A673 (cell line): ENCODE results near the gene NDUFB11. TPM values are rescaled to one million over a fixed set of nuclear protein-coding genes. Genes with fewer than 3 reads are reported as not detected.
A peak's percentile ranks its signal among the peaks of the same experiment; 100 is the strongest.

ENCODE experiments used
- BruUV-seq: library from RNA; stranded (reverse); fragments of 400-500 nt; replicated peaks from 2 replicates; lab custom pipeline; 2021; lab: Mats Ljungman, UMichigan
- CTCF ChIA-PET: fragments of 300-600 bp; sonication (Branson Sonifier 250); formaldehyde crosslinking; loops from one replicate; lab custom pipeline; 2022; ENCODE audit warnings: antibody characterized with exemption; lab: Charles Lee
- POLR2A ChIA-PET: fragments of 300-600 bp; sonication (Branson Sonifier 250); formaldehyde crosslinking; loops from one replicate; lab custom pipeline; 2022; ENCODE audit warnings: antibody characterized with exemption; ENCODE audit not compliant: low non-redundant PET; lab: Charles Lee
- DNase-seq: peaks from one replicate; pipeline ENCODE4 v3.0.0-alpha.2; 2015; ENCODE audit warnings: low spot score
- H3K27ac ChIP-seq: fragments of 200-600 bp; sonication (generic); 2 replicates; pipeline ENCODE4 v1.5.1; 2016; ENCODE audit warnings: mixed run types, low read depth, mild to moderate bottlenecking, mixed read lengths, antibody characterized with exemption, low read length; ENCODE audit not compliant: poor library complexity, severe bottlenecking
- H3K27me3 ChIP-seq: fragments of 200-600 bp; sonication (generic); replicated peaks from 2 replicates; pipeline ENCODE4 v1.6.1; 2017; ENCODE audit warnings: mixed run types, low read depth, mild to moderate bottlenecking, mixed read lengths, antibody characterized with exemption, low read length; ENCODE audit not compliant: insufficient read depth, poor library complexity
- H3K36me3 ChIP-seq: fragments of 200-600 bp; sonication (generic); 2 replicates; pipeline ENCODE4 v1.6.1; 2016; ENCODE audit warnings: mixed run types, mild to moderate bottlenecking, mixed read lengths, antibody characterized with exemption, low read length; ENCODE audit not compliant: insufficient read depth, poor library complexity, severe bottlenecking
- H3K4me1 ChIP-seq: fragments of 200-600 bp; sonication (generic); 2 replicates; pipeline ENCODE4 v1.6.1; 2017; ENCODE audit warnings: mixed run types, mild to moderate bottlenecking, mixed read lengths, antibody characterized with exemption, low read length; ENCODE audit not compliant: insufficient read depth, poor library complexity, severe bottlenecking
- H3K4me3 ChIP-seq: fragments of 200-600 bp; sonication (generic); 2 replicates; pipeline ENCODE4 v1.5.1; 2016; ENCODE audit warnings: low read depth, mixed run types, mild to moderate bottlenecking, mixed read lengths, low read length; ENCODE audit not compliant: poor library complexity, severe bottlenecking
- H3K9me3 ChIP-seq: fragments of 200-600 bp; sonication (generic); 2 replicates; pipeline ENCODE4 v1.6.1; 2016; ENCODE audit warnings: mixed run types, low read depth, mild to moderate bottlenecking, mixed read lengths, antibody characterized with exemption, low read length; ENCODE audit not compliant: poor library complexity, severe bottlenecking
- EZH2 ChIP-seq: fragments of 200-600 bp; sonication (generic); IDR thresholded peaks from 2 replicates; pipeline ENCODE4 v1.6.1; 2017; ENCODE audit warnings: borderline replicate concordance, low read depth, mild to moderate bottlenecking, mixed read lengths, antibody characterized with exemption, low read length; ENCODE audit not compliant: poor library complexity, severe bottlenecking
- intact Hi-C: fragments of 100-400 bp; cut with micrococcal nuclease; formaldehyde crosslinking; loops from one replicate; pipeline ENCODE4 v1.10.0; 2022; ENCODE audit not compliant: unreplicated experiment
- total RNA-seq: library from RNA; stranded (reverse); gene quantifications from 2 replicates; pipeline ENCODE4 v1.2.3, GENCODE V29; 2021
- TF ChIP-seq, protein P1 (sequence below): fragments of 300-800, 200-600 bp; sonication (generic); conservative IDR thresholded peaks from 2 replicates; pipeline ENCODE4 v1.5.1; 2017; ENCODE audit warnings: low read depth, mild to moderate bottlenecking, antibody characterized with exemption, low read length, moderate library complexity, mixed read lengths

NDUFB11 gene
- total RNA-seq, 1 experiment from 2014 or later, result 137 TPM

DNA sequence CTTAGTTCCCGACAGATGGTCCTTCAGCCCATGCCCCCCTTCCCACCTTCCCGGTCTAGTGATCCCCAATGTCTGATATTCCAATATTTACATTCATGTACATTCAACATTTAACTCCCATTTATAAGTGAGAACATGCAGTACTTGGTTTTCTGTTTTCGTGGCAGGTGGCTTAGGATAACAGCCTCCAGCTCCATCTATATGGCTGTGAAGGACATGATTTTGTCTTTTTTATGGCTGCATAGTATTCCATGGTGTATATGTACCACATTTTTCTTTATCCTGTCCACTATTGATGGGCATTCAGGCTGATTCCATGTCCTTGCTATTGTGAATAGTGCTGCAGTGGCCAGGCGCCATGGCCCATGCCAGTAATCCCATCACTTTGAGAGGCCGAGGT lies 14.3 kb upstream of the NDUFB11 start:
- DNase-seq, result no peak
- H3K4me1 ChIP-seq, result no peaks in the 10 kb centered on the region
- no peak for TF ChIP-seq EZH2
- intact Hi-C loops, result no loop called here
- CTCF ChIA-PET, result no interaction called here
- H3K9me3 ChIP-seq, result no peaks in the 10 kb centered on the region
- H3K27ac ChIP-seq, result no peak overlapping the region
- BruUV-seq, result no TSS peak
- peaks cover 17% of the 10 kb centered on the region for H3K36me3 ChIP-seq
- H3K27me3 ChIP-seq, result no peaks in the 10 kb centered on the region
- POLR2A ChIA-PET, result no interaction called here
- no peak overlapping the region for H3K4me3 ChIP-seq

DNA sequence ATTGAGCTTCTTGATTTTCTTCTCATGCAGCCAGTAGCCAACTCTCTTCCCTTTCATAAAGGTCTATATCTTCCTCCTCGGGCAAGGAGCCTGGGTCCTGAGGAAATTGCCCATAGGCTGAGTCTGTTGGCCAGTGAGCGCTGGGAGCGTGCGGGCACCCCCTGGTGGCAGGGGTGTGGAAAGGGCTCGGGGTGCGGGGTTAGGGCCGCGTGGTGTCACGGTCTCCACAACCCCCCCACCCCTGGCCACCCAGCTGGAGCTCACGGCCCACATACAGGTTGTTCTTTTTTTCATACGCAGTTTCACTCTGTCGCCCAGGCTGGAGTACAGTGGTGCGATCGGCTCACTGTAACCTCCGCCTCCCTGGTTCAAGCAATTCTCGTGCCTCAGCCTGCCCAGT lies 13.6 kb upstream of the NDUFB11 start:
- intact Hi-C loops, result no loop called here

DNA sequence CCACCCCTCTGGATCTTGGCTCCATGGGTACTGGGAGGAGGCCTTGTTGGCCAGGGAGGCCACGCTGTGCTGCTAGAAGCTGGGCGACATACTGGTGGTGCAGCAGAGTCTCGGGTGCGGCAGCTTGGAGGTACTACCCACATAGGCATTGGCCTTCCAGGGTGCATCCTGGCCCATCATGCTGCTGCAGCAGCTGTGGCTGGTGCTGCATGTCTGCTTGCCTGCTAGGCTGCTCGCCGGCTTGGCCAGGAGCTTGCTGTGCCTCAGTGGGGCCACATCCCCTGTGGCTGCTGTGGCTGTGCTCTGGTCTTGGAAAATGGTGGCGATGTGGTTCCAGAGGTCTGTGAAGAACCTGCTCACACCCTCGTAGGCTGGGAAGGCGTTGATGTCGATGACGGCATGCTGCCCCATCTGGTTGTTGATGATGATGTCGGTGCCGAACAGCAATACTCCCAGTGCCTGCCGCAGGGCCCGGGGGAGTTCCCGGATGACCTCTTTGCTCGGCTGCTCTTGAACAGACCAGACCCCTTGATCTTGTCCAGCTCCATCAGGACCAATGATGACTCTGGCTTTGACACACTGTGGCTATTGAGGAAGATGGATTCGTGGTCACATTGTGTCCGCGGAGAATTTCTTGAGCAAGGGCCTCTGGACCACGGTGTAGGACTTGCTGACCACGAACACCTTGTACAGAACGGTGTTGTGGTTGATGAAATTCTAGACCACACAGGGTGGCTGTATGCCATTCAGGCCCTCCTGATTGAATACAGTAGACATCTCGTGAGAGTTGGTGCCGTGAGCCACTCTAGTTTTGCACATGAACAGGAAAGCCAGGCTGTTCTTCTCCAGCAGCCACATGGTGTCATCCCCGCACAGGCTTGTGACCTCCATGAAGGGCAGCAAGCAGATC lies 12.4 kb upstream of the NDUFB11 start:
- no peak for DNase-seq
- ChIA-PET POLR2A (no interaction called here), CTCF (no interaction called here)
- TF ChIP-seq EZH2, result no peak
- TF ChIP-seq, protein P1, sequence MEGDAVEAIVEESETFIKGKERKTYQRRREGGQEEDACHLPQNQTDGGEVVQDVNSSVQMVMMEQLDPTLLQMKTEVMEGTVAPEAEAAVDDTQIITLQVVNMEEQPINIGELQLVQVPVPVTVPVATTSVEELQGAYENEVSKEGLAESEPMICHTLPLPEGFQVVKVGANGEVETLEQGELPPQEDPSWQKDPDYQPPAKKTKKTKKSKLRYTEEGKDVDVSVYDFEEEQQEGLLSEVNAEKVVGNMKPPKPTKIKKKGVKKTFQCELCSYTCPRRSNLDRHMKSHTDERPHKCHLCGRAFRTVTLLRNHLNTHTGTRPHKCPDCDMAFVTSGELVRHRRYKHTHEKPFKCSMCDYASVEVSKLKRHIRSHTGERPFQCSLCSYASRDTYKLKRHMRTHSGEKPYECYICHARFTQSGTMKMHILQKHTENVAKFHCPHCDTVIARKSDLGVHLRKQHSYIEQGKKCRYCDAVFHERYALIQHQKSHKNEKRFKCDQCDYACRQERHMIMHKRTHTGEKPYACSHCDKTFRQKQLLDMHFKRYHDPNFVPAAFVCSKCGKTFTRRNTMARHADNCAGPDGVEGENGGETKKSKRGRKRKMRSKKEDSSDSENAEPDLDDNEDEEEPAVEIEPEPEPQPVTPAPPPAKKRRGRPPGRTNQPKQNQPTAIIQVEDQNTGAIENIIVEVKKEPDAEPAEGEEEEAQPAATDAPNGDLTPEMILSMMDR, result no peak
- H3K27me3 ChIP-seq, result no peaks in the 10 kb centered on the region
- no peaks in the 10 kb centered on the region for H3K4me1 ChIP-seq
- no TSS peak for BruUV-seq
- peaks cover 16% of the 10 kb centered on the region for H3K36me3 ChIP-seq
- H3K9me3 ChIP-seq, result no peaks in the 10 kb centered on the region
- H3K4me3 ChIP-seq, result no peak overlapping the region
- intact Hi-C loops, result no loop called here
- no peak overlapping the region for H3K27ac ChIP-seq

More for the DNA sequence above, 13.6 kb upstream of the NDUFB11 start:
- CTCF ChIA-PET, result no interaction called here
- Histone ChIP-seq H3K27ac (no peak overlapping the region), H3K4me1 (no peaks in the 10 kb centered on the region), H3K9me3 (no peaks in the 10 kb centered on the region), H3K4me3 (no peak overlapping the region), H3K36me3 (peaks cover 19% of the 10 kb centered on the region), H3K27me3 (no peaks in the 10 kb centered on the region)
- POLR2A ChIA-PET, result interaction anchor here (0.7 kb wide), 1 partner anchor 826 kb away, joined by 4 read pairs; no protein-coding TSS in a partner anchor
- no peak for DNase-seq
- BruUV-seq, result no TSS peak
- TF ChIP-seq EZH2, result no peak
- TF ChIP-seq, protein P1, result 0 out of 2 replicates have a peak, but pooled peaks have one; percentile 12
